Fibroblast of skin of left biceps (primary cell): ENCODE results near the gene LHFPL5.

Source experiments
- DNase-seq, 2 experiments: peaks; one replicate each; pipeline ENCODE4 v3.0.0-alpha.2; 2013; ENCODE audit warnings: low read depth in 2 of 2

Gene LHFPL5

DNA sequence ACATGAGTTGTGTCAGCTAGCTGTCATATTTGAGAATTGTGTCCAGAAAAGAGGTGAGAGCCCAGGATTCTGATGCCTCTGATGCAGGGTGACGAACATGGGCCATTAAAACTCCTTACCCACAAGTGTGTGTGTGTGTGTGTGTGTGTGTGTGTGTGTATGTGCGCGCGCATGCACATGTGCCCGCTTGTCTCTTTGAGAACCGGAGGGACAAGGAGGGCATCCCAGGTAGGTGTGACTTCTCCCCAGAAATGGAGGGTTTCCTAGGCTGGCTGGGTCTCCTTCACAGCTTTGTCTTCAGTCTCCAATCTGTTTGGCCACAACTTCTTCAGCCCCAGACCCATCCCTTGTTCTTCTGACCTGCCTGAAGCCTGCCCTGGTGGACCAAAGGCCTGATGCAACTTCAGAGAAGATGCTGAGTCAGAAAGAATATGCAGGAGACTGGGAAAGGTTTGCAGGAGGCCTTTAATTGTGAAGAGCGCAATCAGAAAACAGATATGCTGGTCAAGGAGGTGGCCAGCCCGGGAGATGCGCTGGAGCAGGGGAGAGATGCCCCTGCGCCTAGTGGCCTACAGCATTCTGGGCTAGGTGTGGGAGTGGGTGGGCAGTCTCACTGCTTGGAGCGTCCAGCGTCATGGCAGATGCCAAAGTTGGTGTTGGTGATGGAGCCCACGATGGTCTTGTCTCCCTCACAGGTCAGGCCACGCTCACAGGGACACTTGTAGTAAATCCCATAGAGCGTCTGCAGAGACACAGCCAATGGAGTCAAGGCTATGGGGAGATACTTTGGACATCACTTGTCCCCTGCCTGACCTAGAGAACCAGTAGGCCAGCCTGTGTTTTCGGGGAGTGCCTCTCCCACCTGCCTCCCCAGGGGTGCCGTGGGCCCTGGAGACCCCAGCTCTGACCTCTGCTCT, 10.4 kb upstream of the LHFPL5 start:
- DNase-seq, result no peak

DNA sequence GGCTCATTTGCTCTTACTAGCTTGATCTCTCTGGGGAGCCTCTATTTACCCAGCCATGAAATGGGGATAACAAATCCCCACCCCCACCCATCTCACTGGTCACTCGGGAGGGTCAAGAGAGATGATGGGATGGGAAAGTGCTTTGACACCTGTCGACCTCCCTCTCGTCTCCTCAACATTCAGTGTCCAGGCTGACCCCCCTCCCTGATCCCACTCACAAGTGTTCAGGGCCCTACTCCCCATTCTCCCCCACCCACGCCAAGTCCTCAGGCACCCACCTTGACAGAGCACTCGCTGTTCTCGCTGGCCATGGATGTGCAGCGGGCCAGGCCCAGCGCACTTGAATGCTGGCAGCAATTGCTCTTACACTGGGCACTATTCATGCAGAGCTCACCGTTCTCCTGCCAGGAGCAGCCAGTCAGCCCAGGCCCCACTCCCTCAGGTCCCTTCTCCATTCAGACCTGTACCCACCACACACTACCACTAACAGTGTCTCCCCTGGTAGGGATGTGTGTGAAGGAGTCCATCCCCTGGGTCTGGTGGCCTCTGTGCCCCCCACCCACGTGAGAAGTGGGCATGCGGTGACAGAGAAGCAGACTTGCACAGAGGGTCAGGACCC, 9.6 kb upstream of the LHFPL5 start:
- no peak for DNase-seq

DNA sequence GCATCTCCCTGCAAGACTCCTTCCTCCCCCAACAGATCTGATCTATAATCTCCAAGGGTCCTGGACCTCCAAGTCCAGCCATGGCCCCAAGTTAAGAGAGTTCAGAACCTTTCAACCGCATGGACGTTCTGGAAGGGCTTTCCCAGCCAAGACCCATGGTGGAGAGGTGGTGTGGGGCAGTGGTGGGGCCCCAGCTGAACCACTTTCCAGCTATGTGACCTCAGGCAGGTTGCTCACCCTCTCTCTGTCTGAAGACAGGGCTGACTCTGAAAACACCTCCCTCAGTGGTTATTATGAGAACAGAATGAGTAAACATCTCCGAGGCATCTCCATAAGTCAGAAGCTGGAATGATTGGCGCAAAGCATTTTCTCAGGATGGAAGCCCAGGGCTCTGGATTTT, 8.9 kb upstream of the LHFPL5 start:
- no peak for DNase-seq

DNA sequence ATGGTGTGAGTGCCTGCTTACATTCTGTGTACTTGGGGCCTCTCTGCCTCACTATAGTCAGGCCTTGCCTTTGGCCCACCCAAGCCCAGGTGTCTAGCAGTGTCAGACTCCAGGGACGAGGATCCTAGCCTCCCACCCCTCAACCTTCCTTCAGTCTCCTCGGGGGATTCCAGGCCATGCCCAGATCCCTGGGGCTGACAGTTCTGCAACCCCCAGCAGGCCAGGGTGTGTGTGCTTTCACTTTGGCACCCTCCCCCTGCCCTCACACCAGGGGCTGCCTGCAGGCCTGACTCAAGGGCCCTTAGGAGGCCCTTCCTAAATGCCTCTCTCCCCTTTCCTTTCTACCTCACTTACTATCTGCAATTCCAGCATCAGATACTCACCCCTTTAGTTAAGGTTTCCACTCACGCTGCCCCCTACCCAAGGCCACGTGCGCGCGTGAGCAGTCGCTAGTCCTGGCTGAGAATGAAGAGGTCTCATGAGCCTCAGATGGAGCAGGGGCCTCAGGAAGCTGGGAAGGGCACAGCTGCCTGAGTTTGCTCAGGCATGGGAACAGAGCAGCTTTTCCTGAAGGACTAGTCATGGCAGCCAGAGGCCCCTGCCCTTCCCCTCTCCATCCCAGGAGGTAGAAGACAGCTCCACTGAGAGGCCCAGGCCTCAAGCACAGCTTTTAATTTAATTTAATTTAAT, 7.2 kb upstream of the LHFPL5 start:
- DNase-seq, result no peak

DNA sequence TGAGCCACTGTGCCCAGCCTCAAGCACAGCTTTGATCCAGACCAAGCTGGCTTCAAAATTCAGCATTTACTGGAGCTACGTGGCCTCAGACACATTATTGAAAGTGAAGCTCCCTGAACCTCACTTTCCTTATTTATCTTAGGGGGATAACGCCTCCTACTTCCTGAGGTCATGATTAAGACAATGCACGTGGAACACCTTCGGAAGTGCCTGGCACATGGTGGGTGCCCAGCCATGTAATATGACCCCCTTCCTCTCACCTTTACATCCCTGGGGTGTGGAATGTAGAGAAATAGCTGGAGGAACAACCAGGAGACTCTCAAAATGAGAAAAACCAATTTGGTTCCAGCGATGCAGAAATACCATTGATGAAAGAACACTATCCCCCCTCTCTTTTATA, 6.4 kb upstream of the LHFPL5 start:
- DNase-seq, result no peak

DNA sequence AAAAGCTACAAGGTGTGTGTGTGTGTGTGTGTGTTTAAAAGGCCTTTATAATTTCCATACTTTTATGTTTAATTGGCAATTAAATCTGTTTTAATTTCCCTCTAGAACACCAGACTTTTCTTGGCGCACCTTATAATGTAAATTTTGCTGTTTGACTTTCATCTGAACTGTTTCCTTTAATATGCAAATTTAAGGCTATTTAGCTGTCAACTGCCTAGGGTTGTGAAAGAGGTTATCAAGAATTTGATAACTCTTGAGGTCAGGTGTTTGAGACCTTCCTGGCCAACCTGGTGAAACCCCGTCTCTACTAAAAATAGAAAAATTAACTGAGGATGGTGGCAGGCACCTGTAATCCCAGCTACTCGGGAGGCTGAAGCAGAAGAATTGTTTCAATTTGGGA, 4.0 kb upstream of the LHFPL5 start:
- DNase-seq, result no peak

DNA sequence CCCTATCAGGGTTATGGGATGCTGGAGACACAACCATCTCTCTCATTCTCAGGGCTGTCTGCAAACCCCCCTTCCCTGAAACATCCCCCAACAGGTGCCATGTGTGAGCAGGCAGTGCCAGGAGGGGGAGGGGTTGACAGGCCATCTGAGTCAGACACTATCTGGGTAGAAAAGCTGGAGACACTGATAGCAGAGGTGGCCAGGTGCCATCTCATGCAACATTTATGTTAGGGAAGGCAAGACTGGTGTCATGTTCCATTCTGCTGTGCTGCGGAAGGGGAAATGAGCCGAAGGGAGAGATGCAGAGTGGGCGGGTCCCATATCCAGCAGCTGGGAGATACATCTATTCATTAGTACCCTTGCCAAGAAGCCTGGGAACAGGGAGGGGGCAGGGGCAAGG, 3.5 kb downstream of the LHFPL5 start:
- no peak for DNase-seq

DNA sequence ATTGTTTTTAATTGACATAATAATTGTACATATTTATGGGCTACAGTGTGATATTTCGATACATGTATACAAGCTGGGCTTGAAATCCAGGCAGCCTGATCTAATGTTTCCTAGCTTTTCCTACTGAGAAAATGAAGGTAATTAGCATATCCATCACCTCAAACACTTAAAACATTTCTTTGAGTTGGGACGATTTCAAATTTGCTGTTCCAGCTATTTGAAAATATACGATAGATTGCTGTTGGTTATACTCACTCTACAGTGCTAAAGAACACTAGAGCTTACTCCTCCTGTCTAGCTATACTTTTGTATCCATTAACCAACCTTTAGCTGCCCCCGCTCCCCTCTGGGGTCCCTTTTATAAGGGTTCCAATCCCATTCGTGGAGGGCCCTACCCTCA, 4.7 kb downstream of the LHFPL5 start:
- no peak for DNase-seq

DNA sequence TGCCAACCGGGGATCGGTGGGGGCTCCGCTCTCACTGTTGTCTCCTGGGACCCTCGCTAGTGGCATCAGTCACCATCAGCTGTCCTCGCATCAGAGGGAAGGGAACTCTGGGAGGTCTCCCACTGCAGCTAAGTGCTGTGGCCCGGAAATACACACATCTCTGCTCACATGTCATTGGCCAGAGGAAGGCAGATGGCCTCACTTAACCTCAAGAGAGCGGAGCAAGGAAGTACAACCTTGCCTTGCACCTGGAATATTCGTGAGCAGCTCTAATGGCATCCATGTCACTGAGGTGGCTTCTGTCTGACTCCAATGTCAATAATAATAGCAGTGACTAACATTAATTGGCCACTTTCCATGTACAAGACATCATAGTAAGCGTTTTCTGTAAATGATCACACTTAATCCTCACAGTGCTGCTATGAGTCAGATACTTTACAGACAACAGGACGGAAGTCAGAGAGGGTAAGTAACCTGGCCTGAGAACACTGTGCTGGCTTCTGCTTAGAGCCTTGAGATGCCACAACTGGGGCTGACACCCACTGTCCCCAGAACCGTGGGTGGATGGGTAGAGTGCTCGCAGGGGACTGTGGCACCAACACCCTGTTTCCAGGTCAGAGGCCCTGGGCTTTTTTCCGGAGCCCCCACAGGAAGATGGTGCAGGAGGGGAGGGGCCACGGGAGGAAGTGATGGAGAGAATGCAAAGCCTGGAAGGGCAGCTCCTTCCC, 6.0 kb downstream of the LHFPL5 start:
- peak in 1 of 2 experiments; percentile 17 for DNase-seq

DNA sequence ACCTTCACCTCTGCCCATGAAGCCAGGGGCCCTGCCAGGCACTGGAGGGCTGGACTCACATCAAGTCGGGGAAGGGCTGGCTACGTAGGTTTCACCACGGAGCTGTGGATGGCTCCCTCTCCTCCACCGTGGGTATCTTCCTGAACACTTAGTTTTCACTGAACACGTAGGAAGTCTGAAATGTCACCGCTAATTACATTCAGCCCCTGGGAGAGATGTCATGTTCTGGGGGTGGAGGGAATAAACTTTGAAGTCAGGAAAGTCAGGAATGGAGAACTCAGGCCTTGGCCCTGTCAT, 6.5 kb downstream of the LHFPL5 start:
- DNase-seq, result no peak

DNA sequence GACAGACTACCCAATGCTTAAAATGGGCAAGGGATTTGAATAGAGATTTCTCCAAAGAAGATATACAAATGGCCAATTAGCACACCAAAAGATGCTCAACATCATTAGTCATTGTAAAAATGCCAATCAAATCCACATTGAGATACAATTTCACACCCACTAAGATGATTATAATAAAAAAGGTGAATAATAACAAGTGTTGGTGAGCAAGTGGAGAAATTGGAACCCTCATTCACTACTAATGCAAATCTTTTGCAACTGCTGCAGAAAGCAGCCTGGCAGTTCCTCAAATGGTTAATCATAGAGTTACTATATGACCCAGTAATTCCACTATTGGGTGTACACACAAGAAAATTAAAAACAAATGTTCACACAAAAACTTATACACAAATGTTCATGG, 12.4 kb downstream of the LHFPL5 start:
- DNase-seq, result no peak

DNA sequence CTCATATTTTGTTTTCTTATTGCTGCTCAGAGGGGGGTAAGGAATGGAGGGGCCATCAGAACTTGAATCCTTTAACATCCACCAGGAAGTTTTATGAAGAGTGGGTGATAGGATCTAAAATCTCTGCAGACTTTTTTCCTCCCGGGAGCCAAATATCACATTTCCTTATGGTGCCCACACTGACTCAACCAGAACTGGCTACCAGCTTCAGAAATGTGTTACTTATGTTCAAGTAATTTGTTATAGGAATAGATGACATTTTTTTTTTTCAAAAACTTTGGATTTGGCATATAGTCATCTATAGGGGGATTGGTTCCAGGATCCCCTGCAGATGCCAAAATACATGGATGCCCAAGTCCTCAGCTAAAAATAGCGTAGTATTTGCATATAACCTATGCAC, 18.4 kb downstream of the LHFPL5 start:
- no peak for DNase-seq

DNA sequence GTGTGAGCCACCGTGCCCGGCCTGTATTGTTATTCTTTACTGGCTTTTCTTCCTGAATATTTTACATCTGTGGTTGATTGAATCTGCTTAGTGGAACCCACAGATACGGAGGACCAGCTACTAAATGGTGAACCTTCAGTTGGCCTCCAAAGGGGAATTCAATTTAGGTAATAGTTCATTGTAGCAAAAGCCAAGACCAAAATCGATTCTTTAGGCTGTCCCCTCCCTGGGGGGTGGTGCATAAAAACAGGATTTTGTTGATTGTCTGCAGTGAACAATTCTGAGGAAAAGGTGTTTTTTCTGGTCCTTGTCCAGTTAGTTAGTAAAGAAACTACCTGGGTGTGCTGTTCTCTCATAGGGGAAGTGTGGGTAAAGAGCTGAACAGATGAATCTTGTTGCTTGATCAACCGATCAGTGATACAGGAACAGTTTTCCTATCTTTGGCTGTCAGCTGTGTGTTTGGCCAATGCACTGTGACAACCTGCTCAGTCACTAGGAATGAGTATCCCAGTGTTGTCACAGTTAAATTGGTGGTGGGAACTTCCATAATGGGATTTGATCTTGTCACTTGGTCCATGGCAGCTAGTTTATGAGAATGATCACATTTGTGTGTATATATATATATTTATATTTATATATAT, 19.5 kb downstream of the LHFPL5 start:
- no peak for DNase-seq

DNA sequence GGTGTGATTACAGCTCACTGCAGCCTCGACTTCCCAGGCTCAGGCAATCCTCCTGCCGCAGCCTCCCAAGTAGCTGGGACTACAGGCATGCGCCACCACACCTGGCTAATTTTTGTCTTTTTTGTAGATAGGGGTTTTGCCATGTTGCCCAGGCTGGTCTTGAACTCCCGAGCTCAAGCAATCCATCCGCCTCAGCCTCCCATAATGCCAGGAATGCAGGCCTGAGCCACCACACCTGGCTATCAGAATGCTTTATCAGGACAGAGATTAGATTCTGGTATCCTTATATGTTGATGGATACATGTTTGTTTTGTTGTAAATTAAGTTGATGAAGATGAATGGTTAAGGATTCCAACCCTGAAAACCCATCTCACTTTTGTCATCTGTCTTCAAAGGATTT, 24.2 kb downstream of the LHFPL5 start:
- no peak for DNase-seq

DNA sequence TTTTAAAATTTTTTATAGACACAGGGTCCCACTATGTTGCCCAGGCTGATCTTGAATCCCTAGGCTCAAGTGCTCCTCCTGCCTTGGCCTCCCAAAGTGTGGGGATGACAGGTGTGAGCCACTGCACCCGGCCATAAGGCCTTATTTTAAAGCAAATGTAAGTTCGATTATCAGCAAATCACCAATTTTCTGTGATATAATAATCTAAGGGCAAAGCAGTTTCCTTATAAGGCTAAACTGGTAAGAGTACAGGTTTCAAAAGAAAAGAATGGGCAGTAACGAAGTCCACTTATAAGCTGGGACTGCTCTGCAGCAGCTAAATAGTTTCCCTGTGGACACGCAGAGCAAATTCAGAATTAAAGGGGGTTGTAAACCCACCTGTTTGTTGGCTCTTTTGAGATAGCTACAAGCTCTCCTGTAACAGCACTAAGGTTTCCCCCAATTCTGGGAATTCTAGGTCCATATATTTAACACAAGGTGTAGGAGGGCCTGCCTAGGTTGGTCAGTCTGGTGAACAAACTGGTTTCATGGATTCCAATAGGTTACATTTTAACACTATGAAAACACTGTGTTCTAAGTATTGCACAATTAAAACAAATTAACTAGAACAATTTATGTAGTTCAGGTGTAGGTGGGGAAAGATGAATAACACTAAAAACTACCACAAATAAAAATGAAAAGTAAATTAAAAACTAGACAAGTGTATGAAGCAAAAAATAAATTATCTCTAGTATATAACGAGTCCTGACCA, 26.3 kb downstream of the LHFPL5 start:
- DNase-seq, result no peak

DNA sequence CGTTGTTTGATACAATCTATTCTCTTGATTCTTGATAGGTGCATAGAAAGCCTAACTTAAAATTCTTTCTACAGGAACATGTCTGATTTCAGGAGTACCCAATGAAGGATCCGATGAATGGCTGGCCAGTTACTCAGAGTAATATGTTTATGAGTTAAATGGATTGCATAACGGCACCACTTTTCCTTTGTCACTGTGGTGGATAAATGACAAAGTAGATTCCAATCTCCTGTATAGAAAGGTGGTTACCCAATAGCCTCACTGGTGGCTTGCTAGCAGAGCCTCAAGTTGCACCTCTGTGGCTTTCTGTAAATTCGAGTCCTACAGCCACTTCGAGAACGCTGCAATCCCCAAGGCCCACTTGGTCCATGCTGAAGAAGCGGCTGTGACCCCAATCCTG, 28.4 kb downstream of the LHFPL5 start:
- DNase-seq, result no peak

DNA sequence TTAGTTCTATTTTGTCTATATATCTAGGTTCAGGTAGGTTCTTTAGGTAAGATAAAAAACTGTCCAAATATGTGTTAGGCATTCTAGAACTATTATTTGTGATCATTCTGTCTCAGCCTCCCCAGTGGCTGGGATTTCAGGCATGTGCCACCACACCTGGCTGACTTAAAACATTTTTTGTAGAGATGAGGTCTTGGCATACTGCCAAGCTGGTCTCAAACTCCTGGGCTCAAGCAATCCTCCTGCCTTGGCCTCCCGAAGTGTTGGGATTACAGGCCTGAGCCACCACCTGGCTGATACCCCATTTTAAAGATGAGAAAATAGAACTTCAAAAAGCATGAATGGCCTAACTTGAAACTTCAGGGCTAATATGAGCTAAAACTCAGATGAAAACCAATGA, 33.9 kb downstream of the LHFPL5 start:
- DNase-seq, result no peak

DNA sequence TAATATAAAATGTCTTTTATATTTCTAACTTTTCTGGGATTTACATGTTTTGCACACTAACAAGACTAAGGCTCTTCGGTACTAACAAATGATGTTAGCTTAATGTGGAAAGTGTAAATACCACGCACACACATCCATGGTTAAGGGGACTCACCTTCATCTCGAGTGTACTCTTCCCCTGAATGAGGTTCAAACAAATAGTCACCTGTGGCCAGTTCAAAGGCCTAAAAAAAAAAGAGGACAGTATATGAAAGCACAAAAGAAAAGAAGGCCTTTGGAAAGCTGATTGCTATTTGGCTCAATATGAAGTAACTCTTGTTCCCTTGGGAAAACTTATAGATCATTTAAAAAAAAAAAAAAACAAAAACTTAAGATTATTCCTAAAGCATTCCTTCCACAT, 37.2 kb downstream of the LHFPL5 start:
- DNase-seq, result no peak

DNA sequence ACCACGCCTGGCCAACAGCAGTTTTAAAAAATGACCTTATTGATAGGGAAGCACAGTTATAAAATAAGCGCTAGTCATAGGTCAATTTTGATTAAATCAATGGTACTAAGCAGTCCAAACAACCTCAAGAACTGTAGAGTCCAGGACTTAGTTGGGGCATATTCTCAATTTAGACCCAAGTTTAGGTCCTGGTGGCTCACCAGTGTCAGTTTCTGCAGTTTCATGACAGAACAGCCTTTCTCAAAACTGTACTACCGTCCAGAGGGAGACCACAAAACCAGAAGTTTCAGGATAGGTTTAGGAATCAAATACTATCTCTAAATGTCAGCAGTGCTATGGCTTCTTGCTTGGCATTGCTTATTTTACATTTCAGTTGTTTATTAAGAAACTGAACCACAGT, 39.1 kb downstream of the LHFPL5 start:
- DNase-seq, result no peak

DNA sequence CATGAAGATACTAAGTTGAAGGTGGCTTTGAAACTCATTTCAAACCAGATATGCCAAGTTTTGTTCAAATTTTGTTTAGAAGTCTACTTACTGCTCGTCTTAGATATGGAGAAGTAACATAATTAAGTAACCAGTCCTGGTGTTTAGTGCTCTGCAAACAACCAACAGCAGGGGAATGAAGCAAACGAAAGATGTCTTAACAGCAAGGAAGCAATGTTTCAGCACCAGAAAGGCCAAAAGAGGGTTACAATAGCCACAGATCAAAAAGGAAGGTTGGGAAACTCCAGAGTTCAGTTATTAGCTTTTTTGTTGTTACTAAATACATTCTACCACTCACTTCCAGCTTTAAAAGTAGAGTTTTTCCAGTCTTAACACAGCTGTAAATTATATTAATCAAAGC, 45.1 kb downstream of the LHFPL5 start:
- DNase-seq, result no peak

DNA sequence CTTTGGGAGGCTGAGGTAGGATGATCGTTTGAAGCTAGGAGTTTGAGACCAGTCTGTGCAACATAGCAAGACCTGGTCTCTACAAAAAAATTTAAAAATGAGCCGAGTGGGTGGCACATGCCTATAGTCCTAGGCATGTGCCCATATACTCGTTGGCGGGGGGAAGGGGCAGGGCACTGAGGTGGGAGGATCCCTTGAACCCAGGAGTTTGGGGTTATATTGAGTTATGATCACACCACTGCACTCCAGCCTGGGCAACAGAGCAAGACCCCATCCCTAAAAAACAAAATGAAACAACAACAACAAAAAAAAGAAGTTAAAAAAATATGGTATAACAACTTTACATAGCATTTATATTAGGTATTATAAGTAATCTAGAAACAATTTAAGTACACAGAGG, 47.8 kb downstream of the LHFPL5 start:
- no peak for DNase-seq
